Measurements from ENCODE around the gene SMAP1.

SMAP1 gene

DNA sequence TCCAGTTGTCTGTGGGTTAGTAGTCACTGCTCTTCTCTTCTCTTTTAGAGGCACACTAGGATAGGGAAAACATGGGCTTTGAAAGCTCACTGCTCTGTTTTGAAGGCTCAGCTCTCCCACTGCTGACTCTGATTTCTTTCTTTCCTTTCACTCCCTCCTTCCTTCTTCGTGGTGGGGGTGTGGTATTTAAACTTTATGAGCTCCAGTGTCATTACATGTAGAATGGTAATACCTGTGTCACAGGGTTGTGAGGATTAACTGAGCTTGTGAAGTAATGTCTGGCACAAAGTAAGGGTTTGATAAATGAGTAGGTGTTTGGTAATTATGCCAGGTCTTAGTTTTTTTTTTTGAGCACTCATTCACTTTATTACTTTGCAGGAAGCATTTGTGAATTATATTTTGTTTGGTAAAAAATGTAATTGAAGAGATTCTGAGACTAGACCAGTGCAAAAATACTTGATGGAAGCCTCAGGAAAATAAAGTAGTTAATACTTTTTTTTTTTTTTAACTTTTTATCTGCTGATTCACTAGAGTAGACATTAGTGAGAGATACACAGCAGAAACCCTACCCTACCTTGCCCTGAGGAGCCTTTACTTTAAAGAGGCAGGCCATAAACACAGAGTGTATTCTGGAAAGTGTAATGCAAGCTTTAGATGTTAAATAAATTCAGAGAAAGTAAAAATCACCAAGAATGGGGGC is 17.3 kb downstream of the SMAP1 start:
- no peaks in the 10 kb centered on the region for H3K9me3 ChIP-seq (ENCODE audit: control insufficient read depth in 1 of 2, low read length in 2 of 2)
- H3K4me1 ChIP-seq (ENCODE audit: control insufficient read depth in 1 of 2, insufficient read depth in 2 of 2, low read length in 2 of 2): peaks cover 5 to 14% of the 10 kb centered on the region in 2 donors
- no peak overlapping the region for H3K4me3 ChIP-seq (ENCODE audit: low read depth in 1 of 2, low read length in 2 of 2)
- H3K27me3 ChIP-seq (ENCODE audit: low read depth, low read length): no peaks in the 10 kb centered on the region
- H3K36me3 ChIP-seq (ENCODE audit: control insufficient read depth in 1 of 2, insufficient read depth in 2 of 2, low read length in 2 of 2): no peaks in the 10 kb centered on the region
- no peak overlapping the region for H3K27ac ChIP-seq (ENCODE audit: low read length)

DNA sequence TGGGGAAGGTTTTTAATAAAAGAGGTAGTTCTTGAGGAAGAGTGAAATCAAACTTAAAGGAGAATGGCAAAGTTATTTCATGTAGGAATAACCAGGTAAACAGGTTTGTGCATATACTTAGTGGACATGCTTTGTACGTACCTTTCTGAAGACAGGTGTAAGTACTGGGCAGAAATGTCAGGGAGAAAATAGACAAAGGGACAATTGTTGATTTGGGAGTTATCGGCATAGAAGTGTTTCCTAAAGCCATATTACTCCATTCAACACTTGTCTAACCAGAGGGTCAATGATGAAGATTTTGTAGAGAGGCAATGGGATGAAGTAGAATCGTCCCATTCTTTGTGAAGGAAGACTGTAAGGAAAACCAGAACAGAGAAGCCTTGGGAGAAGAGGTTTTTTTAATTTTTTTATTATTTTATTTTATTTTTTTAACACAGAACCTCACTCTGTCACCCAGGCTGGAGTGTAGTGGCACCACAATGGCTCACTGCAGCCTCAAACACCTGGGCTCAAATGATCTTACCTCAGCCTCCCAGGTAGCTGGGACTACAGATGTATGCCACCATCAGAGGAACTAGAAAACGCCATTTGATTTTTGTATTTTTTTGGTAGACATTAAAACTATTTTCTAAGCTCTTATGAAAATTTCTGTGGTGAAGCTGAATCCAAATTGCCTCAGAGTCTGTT is 18.0 kb downstream of the SMAP1 start:
- Histone ChIP-seq H3K4me3 (ENCODE audit: low read depth in 1 of 2, low read length in 2 of 2) (no peak overlapping the region), H3K36me3 (ENCODE audit: control insufficient read depth in 1 of 2, insufficient read depth in 2 of 2, low read length in 2 of 2) (no peaks in the 10 kb centered on the region), H3K27ac (ENCODE audit: low read length) (no peak overlapping the region), H3K9me3 (ENCODE audit: control insufficient read depth in 1 of 2, low read length in 2 of 2) (no peaks in the 10 kb centered on the region), H3K27me3 (ENCODE audit: low read depth, low read length) (no peaks in the 10 kb centered on the region), H3K4me1 (ENCODE audit: control insufficient read depth in 1 of 2, insufficient read depth in 2 of 2, low read length in 2 of 2) (peaks cover 5 to 14% of the 10 kb centered on the region in 2 donors)

DNA sequence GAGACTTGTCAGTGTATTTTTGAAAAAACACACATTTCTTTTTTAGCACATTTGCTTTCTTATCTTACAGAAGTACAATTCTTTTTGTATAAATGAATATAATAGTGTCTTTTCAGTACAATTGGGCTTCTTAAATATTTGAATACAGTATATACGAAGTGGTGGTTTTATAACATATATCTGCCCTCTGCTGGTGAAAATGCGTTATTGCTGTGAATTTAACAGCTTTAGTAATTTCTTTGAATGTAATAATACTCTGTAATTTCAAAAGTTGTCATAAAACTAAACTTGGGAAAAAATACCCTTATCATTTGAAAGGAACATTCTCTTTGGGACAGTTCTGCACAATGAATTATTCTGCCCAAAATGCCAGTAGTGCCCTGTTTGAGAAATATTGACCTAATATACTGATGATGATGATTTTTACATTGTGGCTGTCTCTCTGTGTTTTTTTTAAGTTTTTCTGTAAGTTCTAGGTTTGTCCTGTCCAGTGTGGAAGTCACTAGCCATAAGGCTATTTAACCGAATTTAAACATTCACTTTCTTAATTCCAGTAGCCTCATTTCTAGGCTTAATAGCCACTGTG is 19.0 kb downstream of the SMAP1 start:
- no peaks in the 10 kb centered on the region for H3K36me3 ChIP-seq (ENCODE audit: control insufficient read depth in 1 of 2, insufficient read depth in 2 of 2, low read length in 2 of 2)
- H3K9me3 ChIP-seq (ENCODE audit: control insufficient read depth in 1 of 2, low read length in 2 of 2): no peaks in the 10 kb centered on the region
- peaks cover 5 to 14% of the 10 kb centered on the region in 2 donors for H3K4me1 ChIP-seq (ENCODE audit: control insufficient read depth in 1 of 2, insufficient read depth in 2 of 2, low read length in 2 of 2)
- H3K4me3 ChIP-seq (ENCODE audit: low read depth in 1 of 2, low read length in 2 of 2): no peak overlapping the region
- H3K27ac ChIP-seq (ENCODE audit: low read length): no peak overlapping the region
- H3K27me3 ChIP-seq (ENCODE audit: low read depth, low read length): no peaks in the 10 kb centered on the region

DNA sequence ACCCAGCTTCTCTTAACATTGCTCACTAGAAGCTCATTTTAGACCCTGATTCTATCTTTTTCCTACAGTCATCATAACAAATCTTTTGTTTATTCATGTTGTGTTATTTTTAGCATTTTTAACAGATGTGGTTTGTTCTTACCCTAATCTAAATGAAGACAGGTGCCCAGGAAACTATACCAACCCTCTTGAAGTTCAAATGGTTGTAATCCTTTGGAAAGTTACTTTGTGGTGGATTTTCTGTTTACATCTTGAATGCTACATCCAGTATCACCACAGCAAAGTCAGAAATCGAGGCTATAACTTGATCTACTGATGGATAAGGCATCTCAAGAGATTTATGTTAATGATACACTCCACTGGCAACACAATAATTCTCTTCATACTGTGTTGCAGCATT is 26.2 kb downstream of the SMAP1 start:
- no peaks in the 10 kb centered on the region for H3K9me3 ChIP-seq (ENCODE audit: control insufficient read depth in 1 of 2, low read length in 2 of 2)
- H3K27me3 ChIP-seq (ENCODE audit: low read depth, low read length): no peaks in the 10 kb centered on the region
- H3K4me1 ChIP-seq (ENCODE audit: control insufficient read depth in 1 of 2, insufficient read depth in 2 of 2, low read length in 2 of 2): no peaks in the 10 kb centered on the region
- no peak overlapping the region for H3K4me3 ChIP-seq (ENCODE audit: low read depth in 1 of 2, low read length in 2 of 2)
- no peaks in the 10 kb centered on the region for H3K36me3 ChIP-seq (ENCODE audit: control insufficient read depth in 1 of 2, insufficient read depth in 2 of 2, low read length in 2 of 2)
- H3K27ac ChIP-seq (ENCODE audit: low read length): no peak overlapping the region

DNA sequence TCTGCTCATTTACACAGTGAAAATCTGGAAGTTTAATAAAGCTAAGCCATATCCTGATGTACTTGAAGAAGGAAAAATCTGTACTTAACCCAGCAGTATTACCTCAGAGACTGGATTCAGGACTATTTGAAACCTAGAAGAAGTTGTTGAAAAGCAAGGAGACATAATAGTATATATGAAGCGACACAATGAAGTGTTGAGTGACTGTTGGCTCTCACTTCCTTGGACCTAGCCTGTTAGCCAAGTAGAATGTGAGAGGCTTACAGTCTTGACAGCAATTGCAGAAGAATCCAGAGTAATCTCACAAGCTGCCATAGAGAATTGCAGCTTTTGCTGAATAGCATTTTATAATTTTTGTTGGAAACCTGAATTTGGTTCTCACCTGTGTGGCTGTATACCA is 26.7 kb downstream of the SMAP1 start:
- no peak overlapping the region for H3K4me3 ChIP-seq (ENCODE audit: low read depth in 1 of 2, low read length in 2 of 2)
- no peaks in the 10 kb centered on the region for H3K9me3 ChIP-seq (ENCODE audit: control insufficient read depth in 1 of 2, low read length in 2 of 2)
- H3K36me3 ChIP-seq (ENCODE audit: control insufficient read depth in 1 of 2, insufficient read depth in 2 of 2, low read length in 2 of 2): no peaks in the 10 kb centered on the region
- H3K27me3 ChIP-seq (ENCODE audit: low read depth, low read length): no peaks in the 10 kb centered on the region
- H3K27ac ChIP-seq (ENCODE audit: low read length): no peak overlapping the region
- no peaks in the 10 kb centered on the region for H3K4me1 ChIP-seq (ENCODE audit: control insufficient read depth in 1 of 2, insufficient read depth in 2 of 2, low read length in 2 of 2)

DNA sequence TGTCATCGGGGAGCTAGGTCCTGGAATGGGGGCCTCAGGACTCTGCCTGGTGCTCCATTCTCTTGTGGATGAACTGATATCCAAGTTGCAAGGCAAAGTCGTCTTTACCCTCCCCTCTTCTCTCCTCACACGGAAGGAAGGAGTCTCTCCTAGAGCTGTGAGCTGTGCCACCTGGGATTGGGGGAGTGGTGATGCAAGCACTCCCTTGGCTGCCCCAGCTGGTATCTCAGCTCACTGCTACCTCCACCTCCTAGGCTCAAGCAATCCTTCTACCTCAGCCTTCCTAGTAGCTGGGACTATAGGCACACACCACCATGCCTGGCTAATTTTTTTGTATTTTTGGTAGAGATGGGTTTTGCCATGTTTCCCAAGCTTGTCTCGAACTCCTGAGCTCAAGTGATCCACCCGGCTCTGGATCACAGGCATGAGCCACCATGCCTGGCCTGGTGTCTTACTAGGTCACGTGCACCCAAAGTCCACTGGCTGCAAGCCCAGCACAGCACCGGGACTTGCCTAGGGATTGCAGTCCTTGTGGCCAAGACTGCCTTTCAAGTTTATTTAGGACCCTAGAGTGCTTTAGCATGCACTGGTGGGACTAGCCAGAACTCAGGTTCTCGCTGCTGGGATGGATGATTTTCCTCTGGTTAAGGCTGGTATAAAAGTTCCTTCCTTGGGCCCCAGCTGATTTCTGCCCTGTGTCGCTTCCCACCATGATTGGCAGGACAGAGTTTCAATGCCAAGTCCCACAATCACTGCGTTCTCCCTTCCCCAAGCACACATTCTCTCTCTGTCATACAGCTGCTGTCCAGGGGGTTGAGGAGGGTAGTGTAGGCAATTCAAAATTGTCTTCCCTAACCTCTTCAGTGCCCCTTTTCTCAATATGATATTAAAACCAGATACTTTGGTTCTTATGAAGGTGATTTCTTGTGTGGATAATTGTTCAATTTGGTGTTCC is 33.5 kb downstream of the SMAP1 start:
- Histone ChIP-seq H3K36me3 (ENCODE audit: control insufficient read depth in 1 of 2, insufficient read depth in 2 of 2, low read length in 2 of 2) (peaks cover 0 to 4% of the 10 kb centered on the region in 2 donors), H3K27ac (ENCODE audit: low read length) (no peak overlapping the region), H3K9me3 (ENCODE audit: control insufficient read depth in 1 of 2, low read length in 2 of 2) (no peaks in the 10 kb centered on the region), H3K27me3 (ENCODE audit: low read depth, low read length) (no peaks in the 10 kb centered on the region), H3K4me3 (ENCODE audit: low read depth in 1 of 2, low read length in 2 of 2) (no peak overlapping the region), H3K4me1 (ENCODE audit: control insufficient read depth in 1 of 2, insufficient read depth in 2 of 2, low read length in 2 of 2) (peaks cover 0 to 5% of the 10 kb centered on the region in 2 donors)

DNA sequence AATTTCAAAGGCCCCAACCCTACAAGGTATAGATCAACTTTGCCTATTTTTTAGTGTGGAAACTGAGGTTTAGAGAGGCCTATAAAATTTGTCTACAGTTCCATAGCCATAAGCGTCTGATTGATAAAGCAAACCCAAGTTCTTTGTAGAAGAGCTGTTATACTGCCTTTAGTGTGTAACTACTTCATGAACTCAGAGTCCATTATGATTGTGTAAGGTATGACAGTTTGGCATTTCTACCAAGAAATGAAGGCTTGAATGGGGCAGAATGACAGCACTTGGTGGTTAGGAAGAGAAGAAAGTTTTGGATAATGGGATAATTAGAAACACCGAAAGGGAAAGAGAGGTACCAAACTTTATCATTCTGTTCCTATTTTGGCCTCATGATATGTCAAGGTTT is 38.1 kb downstream of the SMAP1 start:
- Histone ChIP-seq H3K27me3 (ENCODE audit: low read depth, low read length) (no peaks in the 10 kb centered on the region), H3K9me3 (ENCODE audit: control insufficient read depth in 1 of 2, low read length in 2 of 2) (no peaks in the 10 kb centered on the region), H3K4me3 (ENCODE audit: low read depth in 1 of 2, low read length in 2 of 2) (no peak overlapping the region), H3K36me3 (ENCODE audit: control insufficient read depth in 1 of 2, insufficient read depth in 2 of 2, low read length in 2 of 2) (peaks cover 0 to under 1% of the 10 kb centered on the region in 2 donors), H3K27ac (ENCODE audit: low read length) (no peak overlapping the region), H3K4me1 (ENCODE audit: control insufficient read depth in 1 of 2, insufficient read depth in 2 of 2, low read length in 2 of 2) (peaks cover 0 to 5% of the 10 kb centered on the region in 2 donors)

DNA sequence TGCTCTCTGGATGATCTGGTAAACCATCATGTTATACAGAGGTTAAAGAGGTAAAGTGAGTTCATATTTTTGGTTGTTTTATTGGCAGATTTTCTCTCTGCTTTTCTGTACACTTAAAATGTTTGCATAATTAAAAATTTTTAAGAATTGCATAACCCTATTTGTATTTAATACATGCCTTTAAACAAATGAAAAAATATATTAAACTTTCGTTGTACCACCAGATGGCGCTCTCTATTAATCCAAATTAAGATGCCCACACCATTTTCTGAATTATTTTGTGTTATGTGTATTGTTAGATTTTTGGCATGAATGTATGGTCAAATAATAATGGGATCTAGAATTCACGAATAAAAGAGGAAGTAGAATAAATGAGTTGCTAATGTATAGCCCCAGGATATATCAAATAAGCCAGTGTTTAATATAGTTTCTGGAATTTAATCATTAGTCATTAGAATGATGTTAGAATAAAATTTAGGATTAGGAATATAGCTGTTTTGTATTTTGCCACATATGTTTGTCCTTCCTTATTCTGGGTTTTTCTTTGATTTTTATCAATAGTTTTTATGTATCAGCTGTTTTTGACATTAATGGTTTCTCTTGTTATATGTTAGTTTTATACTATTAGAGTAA is 38.9 kb downstream of the SMAP1 start:
- no peaks in the 10 kb centered on the region for H3K36me3 ChIP-seq (ENCODE audit: control insufficient read depth in 1 of 2, insufficient read depth in 2 of 2, low read length in 2 of 2)

DNA sequence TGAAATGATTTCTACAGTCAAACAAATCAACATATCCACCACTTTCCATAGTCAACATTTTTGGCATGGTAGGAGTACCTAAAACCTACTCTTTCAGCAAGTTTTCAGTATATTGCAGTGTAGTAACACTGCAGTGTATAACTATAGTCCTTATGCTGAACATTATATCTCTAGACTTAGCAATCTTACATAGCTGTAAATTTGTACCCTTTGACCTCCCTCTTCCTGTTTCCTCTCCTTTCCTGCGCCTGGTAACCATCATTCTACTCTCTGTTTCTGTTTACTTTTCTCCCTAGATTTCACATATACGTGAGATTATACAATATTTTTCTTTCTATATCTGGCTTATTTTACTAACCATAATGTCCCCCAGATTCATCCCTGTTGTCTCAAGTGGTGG is 40.2 kb downstream of the SMAP1 start:
- Histone ChIP-seq H3K4me1 (ENCODE audit: control insufficient read depth in 1 of 2, insufficient read depth in 2 of 2, low read length in 2 of 2) (no peaks in the 10 kb centered on the region), H3K27ac (ENCODE audit: low read length) (no peak overlapping the region), H3K27me3 (ENCODE audit: low read depth, low read length) (no peaks in the 10 kb centered on the region), H3K4me3 (ENCODE audit: low read depth in 1 of 2, low read length in 2 of 2) (no peak overlapping the region), H3K36me3 (ENCODE audit: control insufficient read depth in 1 of 2, insufficient read depth in 2 of 2, low read length in 2 of 2) (no peaks in the 10 kb centered on the region), H3K9me3 (ENCODE audit: control insufficient read depth in 1 of 2, low read length in 2 of 2) (no peaks in the 10 kb centered on the region)

More for the DNA sequence above, 38.9 kb downstream of the SMAP1 start:
- no peak overlapping the region for H3K4me3 ChIP-seq (ENCODE audit: low read depth in 1 of 2, low read length in 2 of 2)
- H3K27ac ChIP-seq (ENCODE audit: low read length): no peak overlapping the region
- no peaks in the 10 kb centered on the region for H3K4me1 ChIP-seq (ENCODE audit: control insufficient read depth in 1 of 2, insufficient read depth in 2 of 2, low read length in 2 of 2)
- H3K9me3 ChIP-seq (ENCODE audit: control insufficient read depth in 1 of 2, low read length in 2 of 2): no peaks in the 10 kb centered on the region
- H3K27me3 ChIP-seq (ENCODE audit: low read depth, low read length): no peaks in the 10 kb centered on the region

DNA sequence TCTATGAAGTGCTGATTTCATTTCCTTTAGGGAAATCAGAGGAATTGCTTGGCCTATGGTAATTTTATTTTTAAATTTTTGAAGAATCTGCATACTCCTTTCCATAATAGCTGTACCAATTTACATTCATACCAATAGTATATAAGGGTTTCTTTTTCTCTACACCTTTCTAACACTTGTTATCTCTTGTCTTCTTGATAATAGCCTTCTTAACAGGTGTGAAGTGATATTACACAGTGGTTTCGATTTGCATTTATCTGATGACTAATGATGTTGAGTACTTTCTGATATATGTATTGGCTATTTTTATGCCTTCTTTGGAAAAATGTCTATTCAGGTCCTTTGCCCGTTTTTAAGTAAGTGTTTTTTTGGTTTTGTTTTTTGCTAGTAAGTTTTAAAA is 40.8 kb downstream of the SMAP1 start:
- Histone ChIP-seq H3K27ac (ENCODE audit: low read length) (no peak overlapping the region), H3K4me3 (ENCODE audit: low read depth in 1 of 2, low read length in 2 of 2) (no peak overlapping the region), H3K36me3 (ENCODE audit: control insufficient read depth in 1 of 2, insufficient read depth in 2 of 2, low read length in 2 of 2) (no peaks in the 10 kb centered on the region), H3K27me3 (ENCODE audit: low read depth, low read length) (no peaks in the 10 kb centered on the region), H3K4me1 (ENCODE audit: control insufficient read depth in 1 of 2, insufficient read depth in 2 of 2, low read length in 2 of 2) (no peaks in the 10 kb centered on the region), H3K9me3 (ENCODE audit: control insufficient read depth in 1 of 2, low read length in 2 of 2) (no peaks in the 10 kb centered on the region)
